Stomach (tissue), 9 donors: ENCODE data around the gene HUNK. TPM values are rescaled to one million over a fixed set of nuclear protein-coding genes. Genes with fewer than 3 reads are reported as not detected.

Experiments used
- DNase-seq, 2 donors: peaks; one replicate each; pipeline versions ENCODE4 v3.0.0 to v3.0.0-alpha.2; 2013 to 2019
- H3K27ac ChIP-seq, 5 donors: fragments of 200-600 bp in 4 of 5; sonication (generic) in 4 of 5; one replicate each; pipeline ENCODE4 v1.5.1; 2013 to 2019; ENCODE audit warnings: mild to moderate bottlenecking in 1 of 5, moderate library complexity in 1 of 5
- H3K27me3 ChIP-seq, 3 donors: fragments of 200-600 bp; sonication (generic); one replicate each; pipeline ENCODE4 v1.5.1; 2017 to 2019; ENCODE audit warnings: mixed run types in 1 of 3
- H3K36me3 ChIP-seq, 4 donors: fragments of 200-600 bp; sonication (generic); 1 replicate in 3 of 4; 2 replicates in 1 of 4; pipeline ENCODE4 v1.5.1; 2016 to 2019
- H3K4me1 ChIP-seq, 4 donors: fragments of 200-600 bp; sonication (generic); one replicate each; pipeline ENCODE4 v1.5.1; 2016 to 2019
- H3K4me3 ChIP-seq, 4 donors: fragments of 200-600 bp; sonication (generic) in 3 of 4; one replicate each; pipeline ENCODE4 v1.5.1; 2016 to 2019; ENCODE audit warnings: mild to moderate bottlenecking in 1 of 4
- H3K9me3 ChIP-seq, 4 donors: fragments of 200-600 bp; sonication (generic); one replicate each; pipeline ENCODE4 v1.5.1; 2016 to 2019
- CTCF ChIP-seq, 7 experiments: fragments of 450-650 bp in 4 of 7; fragments of 200-600 bp in 3 of 7; sonication (generic) in 3 of 7; IDR thresholded peaks; one replicate each; pipeline ENCODE4 v1.5.1; 2016 to 2019; ENCODE audit warnings: antibody characterized with exemption in 7 of 7, control low read depth in 2 of 7, mild to moderate bottlenecking in 1 of 7
- EP300 ChIP-seq: sonication (generic); formaldehyde crosslinking; IDR thresholded peaks from one replicate; pipeline ENCODE4 v1.6.1; 2017; ENCODE audit warnings: antibody characterized with exemption
- POLR2A ChIP-seq, 4 donors: fragments of 450-650 bp; IDR thresholded peaks; one replicate each; pipeline ENCODE4 v1.6.1; 2016; ENCODE audit warnings: antibody characterized with exemption in 4 of 4, control low read depth in 2 of 4, mild to moderate bottlenecking in 1 of 4, moderate library complexity in 1 of 4
- POLR2AphosphoS5 ChIP-seq, 3 donors: sonication (generic); formaldehyde crosslinking; IDR thresholded peaks; one replicate each; pipeline ENCODE4 v1.6.1; 2016; ENCODE audit warnings: antibody characterized with exemption in 3 of 3
- WGBS, 5 donors: extraction: QIAGEN DNeasy Blood & Tissue Kit in 3 of 5; methylation state at CpG; one replicate each; pipeline versions ENCODE4 v1.1.5 to v1.1.7; 2013 to 2018; 5-methylcytosine and 5-hydroxymethylcytosine counted together
- intact Hi-C: fragments of 100-400 bp; cut with DNase I; formaldehyde crosslinking; loops from one replicate; pipeline ENCODE4 v1.15.1; 2023; ENCODE audit warnings: low total_unique reads
- polyA plus RNA-seq, 3 donors: library from polyadenylated mRNA; stranded (reverse); fragments of 200-250 nt; gene quantifications; one replicate each; pipeline ENCODE4 v1.2.3, GENCODE V29; 2013
- total RNA-seq, 5 donors: library from RNA; depleted of rRNA; stranded (reverse); fragments of >200 nt; gene quantifications; one replicate each; pipeline versions ENCODE4 v1.1.0 to v1.2.3, GENCODE V29; 2014 to 2016
- donor health status: healthy with polysubstance abuse.
- donor health status: Bipolar disorder and iron deficiency.
- donor health status: healthy.

The HUNK gene
- total and polyA plus RNA-seq, 8 donors, result 0.13 to 4.1 (median 1.3) TPM; not detected in 2

- DNase-seq, result no peak
- no peak overlapping the region for H3K27ac ChIP-seq
- TF ChIP-seq POLR2AphosphoS5 (IDR thresholded peaks at IDR 0.05) (no peak), CTCF (IDR thresholded peaks at IDR 0.05) (no peak), EP300 (no peak), POLR2A (IDR thresholded peaks at IDR 0.05) (no peak)
These were observed 115.9 kb downstream of the HUNK start for GRCh38 chr21:31988492-31989290.

GRCh38 chr21:31991356-31992331 is 118.8 kb downstream of the HUNK start:
- Histone ChIP-seq H3K4me1 (peaks cover 0 to 5% (median 0%) of the 10 kb centered on the region in 4 donors), H3K9me3 (no peaks in the 10 kb centered on the region), H3K36me3 (no peaks in the 10 kb centered on the region), H3K4me3 (no peak overlapping the region), H3K27me3 (no peaks in the 10 kb centered on the region), H3K27ac (no peak overlapping the region)
- WGBS, 5 donors, result 86 to 93% (median 92%) methylated on average over 14 to 17 of the region's 17 CpGs
- no peak for TF ChIP-seq EP300
- TF ChIP-seq CTCF (IDR thresholded peaks at IDR 0.05), result no peak
- no peak for TF ChIP-seq POLR2AphosphoS5 (IDR thresholded peaks at IDR 0.05)
- no peak for TF ChIP-seq POLR2A (IDR thresholded peaks at IDR 0.05)
- intact Hi-C loops, result no loop called here
- DNase-seq, result no peak

More at GRCh38 chr21:31988492-31989290, 115.9 kb downstream of the HUNK start:
- intact Hi-C loops, result no loop called here
- H3K4me1 ChIP-seq, result no peaks in the 10 kb centered on the region
- 82 to 91% (median 83%) methylated on average over 4 of the region's 4 CpGs for WGBS, 5 donors
- no peak overlapping the region for H3K4me3 ChIP-seq
- no peaks in the 10 kb centered on the region for H3K27me3 ChIP-seq
- no peaks in the 10 kb centered on the region for H3K36me3 ChIP-seq
- H3K9me3 ChIP-seq, result no peaks in the 10 kb centered on the region

GRCh38 chr21:31992391-31992790 is 119.6 kb downstream of the HUNK start:
- no peak for DNase-seq
- Histone ChIP-seq H3K27ac (no peak overlapping the region), H3K9me3 (no peaks in the 10 kb centered on the region), H3K36me3 (no peaks in the 10 kb centered on the region), H3K4me1 (peaks cover 0 to 5% (median 0%) of the 10 kb centered on the region in 4 donors), H3K27me3 (no peaks in the 10 kb centered on the region), H3K4me3 (no peak overlapping the region)
- WGBS, 5 donors, result 88 to 95% (median 94%) methylated on average over 11 of the region's 11 CpGs
- intact Hi-C loops, result no loop called here
- TF ChIP-seq CTCF (IDR thresholded peaks at IDR 0.05) (no peak), POLR2AphosphoS5 (IDR thresholded peaks at IDR 0.05) (no peak), POLR2A (IDR thresholded peaks at IDR 0.05) (no peak), EP300 (no peak)
